Suprapubic skin (tissue), 4 donors: ENCODE measurements around the gene BMPR1B. TPM values are rescaled to one million over a fixed set of nuclear protein-coding genes. Genes with fewer than 3 reads are reported as not detected.
"Not testable (repeated sequence)": the region's sequence is repeated elsewhere in the genome, so short reads cannot be mapped to it uniquely, and the experiment has no call there.

Experiments used
- DNase-seq, 2 donors: peaks; one replicate each; pipeline ENCODE4 v3.0.0-alpha.2; 2019; ENCODE audit warnings: low spot score in 2 of 2
- H3K27ac ChIP-seq: fragments of 200-600 bp; sonication (generic); one replicate; pipeline ENCODE4 v1.5.1; 2019
- H3K27me3 ChIP-seq: fragments of 200-600 bp; sonication (generic); one replicate; pipeline ENCODE4 v1.5.1; 2019
- H3K36me3 ChIP-seq: fragments of 200-600 bp; sonication (generic); one replicate; pipeline ENCODE4 v1.5.1; 2019
- H3K4me1 ChIP-seq: fragments of 200-600 bp; sonication (generic); one replicate; pipeline ENCODE4 v1.5.1; 2019
- H3K4me3 ChIP-seq: fragments of 200-600 bp; sonication (generic); one replicate; pipeline ENCODE4 v1.5.1; 2019; ENCODE audit warnings: mild to moderate bottlenecking
- H3K9me3 ChIP-seq: fragments of 200-600 bp; sonication (generic); one replicate; pipeline ENCODE4 v1.5.1; 2019
- CTCF ChIP-seq, 2 donors: fragments of 200-600 bp in 1 of 2; fragments of 450-650 bp in 1 of 2; sonication (generic) in 1 of 2; IDR thresholded peaks; one replicate each; pipeline ENCODE4 v1.5.1; 2016 to 2019; ENCODE audit warnings: antibody characterized with exemption in 2 of 2, mild to moderate bottlenecking in 1 of 2, moderate library complexity in 1 of 2
- EP300 ChIP-seq: sonication (generic); formaldehyde crosslinking; IDR thresholded peaks from one replicate; pipeline ENCODE4 v1.6.1; 2017; ENCODE audit warnings: antibody characterized with exemption
- POLR2A ChIP-seq, 2 donors: fragments of 450-650 bp; IDR thresholded peaks; one replicate each; pipeline ENCODE4 v1.6.1; 2017; ENCODE audit warnings: antibody characterized with exemption in 2 of 2, mild to moderate bottlenecking in 2 of 2, moderate library complexity in 2 of 2
- POLR2AphosphoS5 ChIP-seq, 3 donors: sonication (generic); formaldehyde crosslinking; IDR thresholded peaks; one replicate each; pipeline ENCODE4 v1.6.1; 2017; ENCODE audit warnings: antibody characterized with exemption in 3 of 3
- WGBS: methylation state at CpG from one replicate; pipeline ENCODE4 v1.1.5; 2018; 5-methylcytosine and 5-hydroxymethylcytosine counted together
- total RNA-seq, 4 donors: library from RNA; depleted of rRNA; stranded (reverse); fragments of >200 nt; gene quantifications; one replicate each; pipeline ENCODE4 v1.1.0, GENCODE V29; 2016

BMPR1B gene
- total RNA-seq, 4 donors from 2014 or later, result 0.38 to 1.2 (median 0.75) TPM

DNA sequence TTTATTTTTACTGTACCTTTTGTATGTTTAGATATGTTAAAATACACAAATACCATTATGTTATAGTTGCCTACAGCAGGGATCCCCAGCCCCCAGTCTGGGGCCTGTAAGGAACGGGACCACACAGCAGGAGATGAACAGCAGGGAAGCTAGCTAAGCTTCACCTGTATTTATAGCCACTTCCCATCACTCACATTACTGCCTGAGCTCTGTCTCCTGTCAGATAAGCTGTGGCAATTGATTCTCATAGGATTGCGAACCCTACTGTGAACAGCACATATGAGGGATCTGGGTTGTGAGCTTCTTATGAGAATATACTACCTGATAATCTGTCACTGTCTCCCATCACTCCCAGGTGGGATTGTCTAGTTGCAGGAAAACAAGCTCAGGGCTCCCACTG, 73.9 kb downstream of the BMPR1B start:
- Histone ChIP-seq H3K27ac (no peak overlapping the region), H3K4me3 (no peak overlapping the region), H3K4me1 (no peaks in the 10 kb centered on the region), H3K9me3 (no peaks in the 10 kb centered on the region), H3K36me3 (no peaks in the 10 kb centered on the region), H3K27me3 (no peaks in the 10 kb centered on the region)
- WGBS, result 96% methylated on average over 2 of the region's 2 CpGs
- no peak for DNase-seq
- TF ChIP-seq POLR2A (IDR thresholded peaks at IDR 0.05), result no peak
- TF ChIP-seq POLR2AphosphoS5 (IDR thresholded peaks at IDR 0.05), result no peak
- no peak for TF ChIP-seq CTCF (IDR thresholded peaks at IDR 0.05)
- no peak for TF ChIP-seq EP300

- not testable (repeated sequence) for H3K4me1 ChIP-seq, DNase-seq, H3K36me3 ChIP-seq, H3K4me3 ChIP-seq, H3K27ac ChIP-seq, H3K27me3 ChIP-seq, H3K9me3 ChIP-seq
- WGBS, result 96% methylated on average over 5 of the region's 5 CpGs
Observed at GRCh38 chr4:94832329-94832728, 74.6 kb downstream of the BMPR1B start.

GRCh38 chr4:94833394-94833793, 75.6 kb downstream of the BMPR1B start:
- no peaks in the 10 kb centered on the region for H3K4me1 ChIP-seq
- H3K9me3 ChIP-seq, result no peaks in the 10 kb centered on the region
- H3K27me3 ChIP-seq, result no peaks in the 10 kb centered on the region
- no peak for DNase-seq
- no peak overlapping the region for H3K27ac ChIP-seq
- H3K4me3 ChIP-seq, result no peak overlapping the region
- no peaks in the 10 kb centered on the region for H3K36me3 ChIP-seq
- 69% methylated on average over 1 of the region's 1 CpG for WGBS
- no peak for TF ChIP-seq CTCF (IDR thresholded peaks at IDR 0.05)
- TF ChIP-seq EP300, result no peak
- TF ChIP-seq POLR2AphosphoS5 (IDR thresholded peaks at IDR 0.05), result no peak
- no peak for TF ChIP-seq POLR2A (IDR thresholded peaks at IDR 0.05)

DNA sequence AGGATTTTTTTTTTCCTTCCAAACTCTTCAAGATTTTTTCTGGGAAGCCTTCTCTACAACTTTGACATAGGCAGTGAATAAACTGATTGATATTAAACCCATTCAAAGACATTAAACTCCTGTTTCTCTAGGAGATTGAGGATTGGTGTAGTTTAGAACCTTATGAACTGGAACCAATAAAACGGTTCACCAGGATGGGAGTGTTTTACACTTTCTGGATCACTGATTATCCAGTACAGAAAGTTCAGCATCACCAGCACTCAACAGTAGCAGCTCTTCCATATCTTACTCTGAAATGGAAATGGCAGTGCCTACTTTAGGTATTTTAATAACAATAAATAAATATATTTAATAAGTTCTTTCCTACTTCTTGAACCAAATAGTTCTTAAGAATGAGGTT, 76.7 kb downstream of the BMPR1B start:
- WGBS, result 85% methylated on average over 1 of the region's 1 CpG
- DNase-seq, result no peak
- Histone ChIP-seq H3K27me3 (no peaks in the 10 kb centered on the region), H3K4me3 (no peak overlapping the region), H3K4me1 (no peaks in the 10 kb centered on the region), H3K27ac (no peak overlapping the region), H3K36me3 (no peaks in the 10 kb centered on the region), H3K9me3 (no peaks in the 10 kb centered on the region)
- TF ChIP-seq EP300 (no peak), POLR2A (IDR thresholded peaks at IDR 0.05) (no peak), CTCF (IDR thresholded peaks at IDR 0.05) (no peak), POLR2AphosphoS5 (IDR thresholded peaks at IDR 0.05) (no peak)

DNA sequence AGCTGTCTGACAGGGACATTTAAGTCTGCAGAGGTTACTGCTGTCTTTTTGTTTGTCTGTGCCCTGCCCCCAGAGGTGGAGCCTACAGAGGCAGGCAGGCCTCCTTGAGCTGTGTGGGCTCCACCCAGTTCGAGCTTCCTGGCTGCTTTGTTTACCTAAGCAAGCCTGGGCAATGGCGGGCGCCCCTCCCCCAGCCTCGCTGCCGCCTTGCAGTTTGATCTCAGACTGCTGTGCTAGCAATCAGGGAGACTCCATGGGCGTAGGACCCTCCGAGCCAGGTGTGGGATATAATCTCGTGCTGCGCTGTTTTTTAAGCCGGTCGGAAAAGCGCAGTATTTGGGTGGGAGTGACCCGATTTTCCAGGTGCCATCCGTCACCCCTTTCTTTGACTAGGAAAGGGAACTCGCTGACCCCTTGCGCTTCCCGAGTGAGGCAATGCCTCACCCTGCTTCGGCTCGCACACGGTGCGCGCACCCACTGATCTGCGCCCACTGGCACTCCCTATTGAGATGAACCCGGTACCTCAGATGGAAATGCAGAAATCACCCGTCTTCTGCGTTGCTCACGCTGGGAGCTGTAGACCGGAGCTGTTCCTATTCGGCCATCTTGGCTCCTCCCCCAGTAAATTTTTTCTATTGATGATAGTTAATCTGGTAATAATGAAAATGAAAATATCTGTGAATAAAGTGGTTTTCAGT, 83.6 kb downstream of the BMPR1B start:
- WGBS, result 96% methylated on average over 21 of the region's 29 CpGs
- H3K4me3 ChIP-seq, result not testable (repeated sequence)

DNA sequence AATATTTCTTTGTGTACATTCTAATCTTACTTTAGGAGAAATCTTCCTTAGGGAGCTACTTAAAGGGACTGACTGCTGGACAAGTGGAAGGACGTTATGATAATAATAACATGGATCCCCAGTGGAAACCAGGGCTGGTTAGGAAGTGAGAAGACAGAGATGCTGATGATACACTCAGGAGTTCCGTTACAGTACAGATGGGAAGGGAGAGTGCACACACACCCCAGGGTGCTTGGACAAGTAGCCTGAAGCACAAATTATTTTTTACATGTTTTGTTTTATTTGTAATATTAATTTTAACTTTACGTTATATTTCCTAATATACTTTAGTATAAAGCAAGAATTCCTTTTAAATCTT, 84.1 kb downstream of the BMPR1B start:
- 82% methylated on average over 3 of the region's 3 CpGs for WGBS
- no peak for DNase-seq
- H3K9me3 ChIP-seq, result no peaks in the 10 kb centered on the region
- no peak overlapping the region for H3K4me3 ChIP-seq
- no peaks in the 10 kb centered on the region for H3K4me1 ChIP-seq
- no peaks in the 10 kb centered on the region for H3K27me3 ChIP-seq
- H3K27ac ChIP-seq, result no peak overlapping the region
- no peak for TF ChIP-seq EP300
- no peak for TF ChIP-seq POLR2A (IDR thresholded peaks at IDR 0.05)
- no peak for TF ChIP-seq CTCF (IDR thresholded peaks at IDR 0.05)
- no peak for TF ChIP-seq POLR2AphosphoS5 (IDR thresholded peaks at IDR 0.05)
- H3K36me3 ChIP-seq, result no peaks in the 10 kb centered on the region

More for the DNA sequence above, 83.6 kb downstream of the BMPR1B start:
- H3K4me1 ChIP-seq, DNase-seq, H3K36me3 ChIP-seq, H3K9me3 ChIP-seq, H3K27ac ChIP-seq, H3K27me3 ChIP-seq: not testable (repeated sequence)
